ENCODE measurements around the gene MYH8.

MYH8 gene

DNA sequence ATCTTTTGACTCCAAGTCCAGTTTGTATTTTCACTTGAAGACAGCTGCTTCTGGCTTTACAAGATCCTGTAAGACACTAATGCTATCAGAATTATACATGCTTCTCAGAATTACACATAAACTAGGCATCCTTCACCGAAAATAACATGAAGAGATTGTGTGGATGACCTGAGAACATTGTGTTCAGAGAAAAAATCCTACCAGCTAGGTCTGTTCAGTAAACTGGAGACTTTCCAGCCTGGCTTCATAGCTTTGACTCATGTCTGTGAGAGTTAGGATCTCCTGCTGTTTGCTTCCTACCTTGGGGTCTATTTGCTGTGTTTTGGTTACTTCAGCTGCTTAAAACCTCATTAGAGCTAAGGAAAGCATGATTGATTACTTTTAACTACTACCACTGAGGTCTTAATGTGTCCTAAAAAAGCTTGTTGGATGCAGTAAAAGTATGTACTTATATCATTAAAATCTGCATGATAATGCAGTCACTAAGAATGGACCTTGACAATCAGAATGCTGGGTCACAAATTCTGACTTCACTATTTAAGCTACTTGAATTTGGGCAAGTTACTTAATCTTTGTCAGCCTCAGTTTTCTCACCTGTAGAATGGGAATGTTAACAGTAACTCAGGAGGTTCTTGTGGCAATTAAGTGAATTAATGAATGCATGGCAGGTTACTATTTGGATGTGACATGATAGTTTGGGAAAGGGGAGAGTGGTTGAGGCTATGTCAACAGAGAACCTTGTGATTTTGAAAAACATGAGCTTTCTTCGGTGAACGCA lies 40.9 kb downstream of the MYH8 start:
- no peak for DNase-seq

- no peak for DNase-seq
Measured at GRCh38 chr17:10372906-10373305, 48.8 kb downstream of the MYH8 start, which contains the start of gene MYH13. MYH13 (minus strand) TSS chr17:10373006; CDS start chr17:10364530, 8,476 bp downstream.

DNA sequence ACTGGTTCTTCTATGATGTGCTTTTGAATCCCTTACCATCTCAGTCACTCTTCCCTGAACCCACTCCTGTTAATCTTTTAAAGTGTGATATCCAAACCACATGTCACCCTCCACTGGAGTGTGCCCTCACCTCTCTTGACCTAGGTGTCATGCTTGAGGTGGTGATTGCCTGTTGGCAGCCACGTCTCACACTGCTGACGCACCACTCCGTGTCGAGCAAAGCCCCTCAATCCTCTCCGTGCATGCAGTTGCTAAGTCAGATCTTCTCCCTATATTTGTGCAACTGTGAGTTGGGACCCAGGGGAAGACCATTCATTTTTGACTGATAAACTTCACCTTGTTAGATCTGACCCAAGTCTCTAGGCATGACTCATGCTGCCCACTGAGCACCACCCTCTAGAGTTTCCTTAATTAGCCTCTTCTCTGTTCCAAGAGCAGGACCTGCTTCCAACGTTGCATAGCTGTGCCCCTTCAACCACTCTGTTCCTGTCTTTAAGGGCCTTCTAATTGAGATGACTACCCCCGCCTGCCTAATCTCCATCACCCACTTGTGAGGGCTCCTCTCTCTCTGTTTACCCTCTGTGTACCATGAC lies 51.6 kb downstream of the MYH8 start:
- DNase-seq = no peak

- DNase-seq = no peak
Measured at GRCh38 chr17:10369239-10369638, 52.5 kb downstream of the MYH8 start.

DNA sequence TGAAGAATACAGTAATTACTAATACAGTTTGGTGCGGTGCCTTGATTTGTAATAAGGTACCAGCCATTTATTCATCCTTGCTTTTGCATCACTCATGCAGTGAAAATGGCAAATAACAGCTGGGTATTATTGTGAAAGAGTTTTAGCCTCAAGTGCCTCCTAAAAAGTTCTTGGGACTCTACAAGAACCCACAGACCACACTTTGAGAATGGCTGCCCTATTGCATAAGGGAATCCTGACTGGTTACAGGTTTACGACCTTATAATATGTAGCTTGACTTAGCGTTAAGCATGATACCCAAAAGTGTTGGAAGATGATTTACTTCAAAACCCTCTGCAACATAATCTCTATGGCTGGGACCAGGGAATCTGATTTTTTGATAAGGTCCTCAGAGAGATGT lies 53.2 kb downstream of the MYH8 start:
- DNase-seq = no peak

GRCh38 chr17:10360578-10360977 lies 61.2 kb downstream of the MYH8 start:
- no peak for DNase-seq

DNA sequence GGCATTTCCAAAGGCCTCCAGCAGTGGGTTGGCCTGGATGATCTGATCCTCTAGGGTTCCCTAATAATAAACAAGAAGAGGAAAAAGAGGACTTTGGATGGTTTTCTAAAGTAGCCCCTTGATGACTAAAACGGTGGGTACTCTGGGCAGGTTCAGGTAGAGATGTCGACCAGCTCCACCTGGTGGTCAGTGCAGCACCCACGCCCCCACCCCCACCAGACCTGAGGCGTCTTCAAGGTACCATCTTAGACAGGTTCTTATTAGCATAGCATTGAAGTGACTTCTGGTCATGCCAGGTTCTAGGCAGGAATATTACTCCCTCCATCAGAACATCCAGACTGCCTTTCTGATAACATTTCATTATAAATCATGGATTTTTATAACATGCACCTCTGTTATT lies 64.0 kb downstream of the MYH8 start:
- no peak for DNase-seq

DNA sequence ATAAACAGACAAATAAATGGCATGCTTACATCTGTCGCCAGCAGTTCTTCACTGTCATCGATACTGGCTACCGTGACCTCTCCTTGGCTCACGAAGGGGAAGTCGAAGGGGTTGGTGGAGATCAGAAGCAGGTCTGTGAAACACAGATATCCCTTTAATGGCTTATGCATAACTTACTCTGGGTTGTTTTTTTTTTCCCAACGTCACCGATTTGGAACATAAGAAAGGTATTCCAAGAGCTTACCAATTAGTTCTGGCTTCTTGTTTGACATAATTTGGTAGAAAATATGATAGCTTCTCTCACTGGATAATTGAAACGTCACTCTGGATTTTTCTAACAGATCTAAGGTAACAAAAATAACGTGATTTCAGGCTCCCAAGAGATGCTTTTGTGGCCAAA lies 67.1 kb downstream of the MYH8 start:
- DNase-seq = no peak

- DNase-seq = no peak
Measured at GRCh38 chr17:10352893-10353292, 68.9 kb downstream of the MYH8 start.

DNA sequence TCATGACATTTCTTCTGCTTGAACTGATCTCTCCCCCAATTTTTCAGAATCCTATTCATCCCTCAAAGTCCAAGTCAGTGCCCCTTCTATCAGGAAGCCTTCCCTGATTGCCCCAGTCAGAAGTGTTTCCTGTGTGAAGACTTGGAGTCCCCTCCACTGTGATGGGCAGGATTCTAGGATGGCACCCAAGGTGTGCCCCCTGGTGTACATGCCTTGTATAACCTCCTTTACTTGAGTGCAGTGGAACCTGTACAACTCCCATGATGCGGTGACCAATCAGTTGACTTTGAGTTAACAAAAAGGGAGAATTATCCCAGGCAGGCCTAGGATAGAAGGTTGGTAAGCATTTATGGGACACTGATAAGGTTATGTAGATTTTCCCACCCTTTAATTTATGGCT lies 72.3 kb downstream of the MYH8 start:
- DNase-seq = no peak

DNA sequence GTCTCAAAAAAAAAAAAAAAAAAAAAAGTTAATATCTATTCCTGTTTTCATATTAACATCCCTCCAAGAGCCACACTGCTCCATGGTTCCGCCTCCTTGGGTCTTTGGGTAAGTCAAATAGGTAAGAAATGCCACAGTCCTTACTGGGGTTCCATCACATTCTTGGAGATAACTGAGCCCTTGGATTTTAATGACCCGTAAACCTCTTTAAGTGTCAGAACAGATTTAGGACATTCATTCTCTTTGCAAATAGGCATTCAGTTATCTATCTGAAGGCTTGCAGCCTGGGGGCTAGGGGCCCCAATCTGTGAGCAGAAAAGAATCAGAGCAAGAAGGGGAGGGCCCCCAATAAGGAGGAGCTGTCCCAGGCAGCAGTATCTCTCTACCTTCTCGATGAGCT lies 76.9 kb downstream of the MYH8 start:
- no peak for DNase-seq

Measured in NCI-H1436 (cell line).